ENCODE measurements around the gene SLK.
A peak's percentile ranks its signal among the peaks of the same experiment; 100 is the strongest.

Gene SLK

DNA sequence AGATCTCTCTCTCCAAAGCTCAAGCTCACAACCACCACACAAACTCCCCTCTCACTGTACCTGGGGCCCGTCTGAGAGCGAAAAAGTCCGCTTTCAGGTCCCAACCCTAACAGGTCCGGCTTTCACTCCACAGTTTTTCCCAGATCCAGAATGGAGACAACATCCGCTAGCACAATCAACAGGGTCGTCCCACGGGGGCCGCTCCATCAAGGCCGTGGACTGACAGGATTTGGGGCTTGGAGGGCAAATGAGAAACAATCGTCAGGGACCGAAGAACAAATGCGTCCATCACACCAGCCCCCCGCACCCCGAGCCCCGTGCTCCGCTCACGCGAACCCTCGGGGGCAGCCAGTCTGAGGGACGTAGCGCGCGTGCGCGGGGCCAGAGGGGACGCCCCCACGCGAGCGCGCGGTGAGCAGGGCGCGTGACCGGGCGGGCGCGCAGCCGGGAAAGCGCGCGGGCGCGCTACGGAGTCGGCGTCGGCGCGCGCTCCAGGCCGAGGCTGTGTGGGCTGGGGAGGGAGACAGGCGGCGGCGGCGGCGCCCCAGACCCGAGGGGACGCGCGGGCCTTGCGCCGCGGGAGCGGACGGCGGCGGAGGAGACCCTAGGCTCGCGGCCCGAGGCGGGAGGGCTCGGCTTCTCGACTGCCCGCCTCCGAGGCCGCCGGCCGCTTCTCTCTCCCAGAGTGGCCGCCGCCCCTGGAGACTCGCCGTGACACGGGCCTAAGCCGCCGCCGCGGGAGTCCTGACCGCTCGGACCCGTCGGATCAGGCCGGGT lies at the start of gene SLK:
Gene SLK, plus strand, starts transcription at position 470 of the 777 bp plus-strand sequence. CDS start 606 bp downstream, outside the sequence.
- peak; percentile 73 for DNase-seq (ENCODE audit: low read depth, low spot score)
- in situ Hi-C loops (cut with HindIII; ENCODE audit: low sequenced_read_pairs), result no loop called here
- peak within 1 kb of the TSS; percentile 95 for H3K4me3 ChIP-seq (ENCODE audit: low read depth, low read length)
- TF ChIP-seq, protein P1, sequence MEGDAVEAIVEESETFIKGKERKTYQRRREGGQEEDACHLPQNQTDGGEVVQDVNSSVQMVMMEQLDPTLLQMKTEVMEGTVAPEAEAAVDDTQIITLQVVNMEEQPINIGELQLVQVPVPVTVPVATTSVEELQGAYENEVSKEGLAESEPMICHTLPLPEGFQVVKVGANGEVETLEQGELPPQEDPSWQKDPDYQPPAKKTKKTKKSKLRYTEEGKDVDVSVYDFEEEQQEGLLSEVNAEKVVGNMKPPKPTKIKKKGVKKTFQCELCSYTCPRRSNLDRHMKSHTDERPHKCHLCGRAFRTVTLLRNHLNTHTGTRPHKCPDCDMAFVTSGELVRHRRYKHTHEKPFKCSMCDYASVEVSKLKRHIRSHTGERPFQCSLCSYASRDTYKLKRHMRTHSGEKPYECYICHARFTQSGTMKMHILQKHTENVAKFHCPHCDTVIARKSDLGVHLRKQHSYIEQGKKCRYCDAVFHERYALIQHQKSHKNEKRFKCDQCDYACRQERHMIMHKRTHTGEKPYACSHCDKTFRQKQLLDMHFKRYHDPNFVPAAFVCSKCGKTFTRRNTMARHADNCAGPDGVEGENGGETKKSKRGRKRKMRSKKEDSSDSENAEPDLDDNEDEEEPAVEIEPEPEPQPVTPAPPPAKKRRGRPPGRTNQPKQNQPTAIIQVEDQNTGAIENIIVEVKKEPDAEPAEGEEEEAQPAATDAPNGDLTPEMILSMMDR (IDR thresholded peaks at IDR 0.05; ENCODE audit: low read depth, low read length), result no peak

DNA sequence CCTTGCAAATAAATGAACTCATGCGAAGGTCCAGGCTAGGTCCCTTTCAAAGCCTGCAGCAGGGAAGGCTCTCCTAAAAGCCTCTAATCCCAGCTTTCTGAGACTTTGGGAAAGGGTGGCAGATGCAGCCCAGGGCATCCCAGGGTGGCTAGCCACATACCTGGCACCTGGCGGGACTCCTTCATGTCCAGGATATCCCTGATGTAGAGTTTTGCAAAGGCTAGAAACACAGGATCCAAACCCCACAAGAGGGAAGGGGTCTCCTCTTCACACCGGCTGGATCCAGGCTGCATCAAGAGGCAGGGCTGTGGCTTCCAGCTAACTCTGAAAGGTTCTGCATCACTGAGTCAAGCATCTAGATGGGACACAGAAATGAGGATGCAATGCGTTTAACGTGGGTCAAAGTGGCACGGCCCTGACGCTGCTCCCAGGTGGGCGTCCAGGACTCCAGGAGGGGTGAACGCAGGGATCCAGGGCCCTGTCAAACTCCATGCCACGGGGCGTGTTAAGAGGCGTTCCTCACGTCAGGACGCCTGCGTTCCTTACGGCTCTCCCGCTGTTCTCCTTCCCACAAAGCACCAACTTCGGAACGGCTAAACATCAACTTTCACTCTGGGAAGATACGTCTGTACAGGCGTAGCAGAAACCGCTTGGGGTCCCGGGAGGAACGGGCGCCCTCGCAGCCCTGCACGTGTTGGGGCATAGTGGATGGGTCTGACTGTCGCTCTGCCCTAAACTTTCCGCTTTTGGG lies 49.5 kb upstream of the SLK start:
- peak overlapping the region; percentile 70 for H3K4me3 ChIP-seq (ENCODE audit: low read depth, low read length)
- TF ChIP-seq, protein P1 (IDR thresholded peaks at IDR 0.05; ENCODE audit: low read depth, low read length), result no peak
- in situ Hi-C loops (cut with HindIII; ENCODE audit: low sequenced_read_pairs), result no loop called here
- DNase-seq (ENCODE audit: low read depth, low spot score), result no peak

DNA sequence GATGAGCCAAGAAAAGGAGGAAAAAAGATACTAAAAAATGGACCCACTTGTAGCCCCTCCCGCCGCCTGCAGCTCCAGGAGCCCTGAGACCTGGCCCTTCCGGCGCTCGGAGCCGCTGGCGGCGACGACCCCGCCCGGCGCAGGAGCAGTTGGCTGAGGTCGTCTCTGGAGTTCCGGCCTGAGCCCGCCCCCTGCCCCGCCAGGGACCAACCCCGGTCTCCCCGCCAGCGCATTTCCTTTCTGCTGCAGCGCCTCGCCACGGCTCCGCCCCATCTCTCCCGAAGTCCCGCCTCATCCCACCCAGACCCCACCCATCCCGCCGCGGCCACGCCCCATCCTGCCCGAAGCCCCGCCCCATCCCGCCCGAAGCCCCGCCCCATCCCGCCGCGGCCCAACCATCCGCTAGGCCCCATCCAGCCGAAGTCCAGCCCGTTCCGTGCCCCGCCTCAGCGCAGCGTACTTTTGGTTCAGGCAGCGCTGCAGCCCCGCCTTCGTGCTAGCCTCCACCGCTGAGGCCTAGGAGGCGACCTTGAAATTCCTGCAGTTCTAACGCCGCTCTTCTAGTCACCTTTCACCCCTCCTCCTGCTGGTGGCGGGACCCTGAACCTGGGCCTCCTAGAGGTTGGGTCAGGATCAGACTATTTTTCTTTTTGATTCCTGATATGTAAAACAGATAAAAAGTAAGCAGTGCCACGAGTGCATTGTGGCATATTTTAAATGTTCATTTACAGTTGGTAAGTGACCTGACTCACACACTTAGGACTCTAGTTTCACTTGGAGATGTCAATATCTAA lies 48.7 kb upstream of the SLK start, which contains the start of gene STN1:
Gene STN1, minus strand, starts transcription at position 132 of the 794 bp plus-strand sequence. CDS start 590 bp downstream, outside the sequence.
- DNase-seq (ENCODE audit: low read depth, low spot score), result peak; percentile 98
- H3K4me3 ChIP-seq (ENCODE audit: low read depth, low read length), result peak within 1 kb of the TSS; percentile 70
- TF ChIP-seq, protein P1 (IDR thresholded peaks at IDR 0.05; ENCODE audit: low read depth, low read length), result no peak
- in situ Hi-C loops (cut with HindIII; ENCODE audit: low sequenced_read_pairs), result no loop called here

DNA sequence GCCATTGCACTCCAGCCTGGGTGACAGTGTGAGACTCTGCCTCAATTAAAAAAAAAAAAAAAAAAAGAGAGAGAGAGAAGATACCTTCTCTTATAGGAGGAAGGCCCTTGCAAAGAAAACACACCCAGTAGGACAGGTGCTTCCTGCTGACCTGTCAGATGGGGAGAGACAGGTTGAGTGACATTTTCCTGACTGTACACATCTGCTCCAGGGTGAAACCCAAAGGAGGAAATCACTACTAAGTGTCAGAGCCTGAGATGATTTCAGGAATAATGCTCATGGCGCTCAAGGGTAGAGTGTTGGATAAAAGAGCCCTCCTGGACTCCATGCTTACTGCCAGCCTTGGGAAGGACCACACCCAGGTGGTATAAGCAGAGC lies 47.3 kb upstream of the SLK start:
- TF ChIP-seq, protein P1 (IDR thresholded peaks at IDR 0.05; ENCODE audit: low read depth, low read length), result no peak
- no peak overlapping the region for H3K4me3 ChIP-seq (ENCODE audit: low read depth, low read length)
- in situ Hi-C loops (cut with HindIII; ENCODE audit: low sequenced_read_pairs), result no loop called here
- DNase-seq (ENCODE audit: low read depth, low spot score), result no peak

DNA sequence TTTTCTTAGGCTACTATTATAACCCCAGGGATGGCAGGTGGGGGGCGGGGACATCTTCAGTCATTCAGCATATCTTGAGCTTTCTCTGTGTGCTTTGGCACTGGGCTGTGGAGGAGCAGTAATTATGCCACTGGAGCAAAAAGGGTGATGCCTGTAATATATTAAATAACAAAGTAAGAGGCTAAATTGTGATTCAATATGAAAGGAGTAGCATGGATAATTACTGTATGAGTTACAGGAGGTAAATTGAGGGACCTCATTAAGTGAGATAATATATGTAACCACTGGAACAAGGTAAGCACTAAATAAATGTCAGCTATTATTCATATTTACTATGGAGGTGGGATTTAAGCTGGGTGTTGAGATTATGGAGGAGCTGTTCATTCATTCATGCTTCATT lies 45.7 kb upstream of the SLK start:
- H3K4me3 ChIP-seq (ENCODE audit: low read depth, low read length), result no peak overlapping the region
- no peak for DNase-seq (ENCODE audit: low read depth, low spot score)
- TF ChIP-seq, protein P1 (IDR thresholded peaks at IDR 0.05; ENCODE audit: low read depth, low read length), result no peak
- in situ Hi-C loops (cut with HindIII; ENCODE audit: low sequenced_read_pairs), result no loop called here

DNA sequence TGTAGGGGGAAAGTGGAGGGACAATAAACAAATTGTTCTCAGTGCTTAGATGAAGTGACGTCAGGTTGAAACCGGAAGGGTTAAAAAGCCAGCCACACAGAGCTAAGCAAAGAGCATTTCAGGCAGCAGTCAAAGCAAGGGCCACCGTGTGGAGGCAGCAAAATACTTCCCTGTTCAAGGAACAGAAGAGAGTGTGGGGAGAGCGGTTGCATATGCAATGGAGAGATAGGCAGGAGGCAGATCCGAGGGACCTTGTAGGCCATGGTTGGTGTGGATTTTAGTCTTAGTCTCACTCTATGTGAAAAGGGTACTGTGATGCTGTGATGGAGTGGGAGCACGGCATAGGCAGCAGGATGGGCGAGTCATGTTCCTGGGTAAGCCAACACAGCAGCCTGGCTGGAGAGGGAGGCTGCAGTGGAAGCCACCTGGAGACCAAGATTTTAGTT lies 45.2 kb upstream of the SLK start:
- H3K4me3 ChIP-seq (ENCODE audit: low read depth, low read length), result no peak overlapping the region
- DNase-seq (ENCODE audit: low read depth, low spot score), result no peak
- in situ Hi-C loops (cut with HindIII; ENCODE audit: low sequenced_read_pairs), result no loop called here
- TF ChIP-seq, protein P1 (IDR thresholded peaks at IDR 0.05; ENCODE audit: low read depth, low read length), result peak; percentile 7

All from astrocyte of the spinal cord (primary cell).